Erythroblast (primary cell): ENCODE results near the gene TP53I3.

Experiments
- GATA1 ChIP-seq: IDR thresholded peaks from 2 replicates; pipeline ENCODE4 v1.6.1; 2011; ENCODE audit warnings: low read depth, mild to moderate bottlenecking, control low read depth, low read length, moderate library complexity
- POLR2A ChIP-seq: IDR thresholded peaks from 2 replicates; pipeline ENCODE4 v1.6.1; 2011; ENCODE audit warnings: mild to moderate bottlenecking, low read length

DNA sequence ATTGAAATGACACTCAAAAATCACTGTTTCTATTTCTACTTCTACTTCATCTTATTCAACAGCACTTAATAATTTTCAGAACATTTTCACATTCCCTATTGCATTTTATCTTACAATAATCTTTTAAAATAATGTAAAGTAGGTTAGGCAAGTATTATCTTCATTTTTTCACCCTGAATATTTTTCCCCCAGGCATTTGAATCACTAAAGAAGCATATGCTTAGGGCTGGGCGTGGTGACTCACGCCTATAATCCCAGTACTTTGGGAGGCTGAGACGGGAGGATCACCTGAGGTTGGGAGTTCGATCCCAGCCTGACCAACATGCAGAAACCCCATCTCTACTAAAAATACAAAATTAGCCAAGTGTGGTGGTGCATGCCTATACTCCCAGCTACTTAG is 44.1 kb downstream of the TP53I3 start:
- TF ChIP-seq POLR2A: no peak
- TF ChIP-seq GATA1: no peak
